Ovary (tissue), 3 donors: ENCODE data around the gene ARGLU1.

ENCODE experiments used
- POLR2A ChIP-seq: fragments of 450-650 bp; IDR thresholded peaks from one replicate; pipeline ENCODE4 v1.6.1; 2017; ENCODE audit warnings: antibody characterized with exemption, mild to moderate bottlenecking, moderate library complexity
- TF ChIP-seq, protein P1 (sequence below), 3 donors: fragments of 450-650 bp in 2 of 3; fragments of 200-600 bp in 1 of 3; IDR thresholded peaks; one replicate each; pipeline versions ENCODE4 v1.5.1 to v1.8.0; 2016 to 2022; ENCODE audit warnings: antibody characterized with exemption in 3 of 3, mild to moderate bottlenecking in 1 of 3
- donor health status: DM: no; HTN: no; CAD: no.

DNA sequence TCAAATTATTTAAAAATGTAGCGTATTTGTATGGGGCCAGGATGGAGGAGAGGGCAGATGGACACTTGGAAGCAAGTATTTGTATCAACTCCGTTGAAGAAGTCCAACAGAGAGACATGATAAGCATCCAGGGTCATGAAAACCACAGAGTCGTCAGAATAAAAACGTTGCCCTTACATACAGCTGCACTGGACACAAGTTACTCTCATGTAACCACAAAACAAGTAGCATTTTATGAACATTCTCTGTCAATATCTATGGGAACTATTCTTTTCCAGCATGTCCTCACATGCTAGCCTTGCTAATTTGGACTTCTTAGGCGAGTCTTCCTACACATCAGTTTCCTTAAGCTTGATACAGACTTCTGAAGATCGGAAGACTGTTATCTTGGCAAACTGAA is 67.5 kb downstream of the ARGLU1 start:
- TF ChIP-seq POLR2A = no peak
- TF ChIP-seq, protein P1, sequence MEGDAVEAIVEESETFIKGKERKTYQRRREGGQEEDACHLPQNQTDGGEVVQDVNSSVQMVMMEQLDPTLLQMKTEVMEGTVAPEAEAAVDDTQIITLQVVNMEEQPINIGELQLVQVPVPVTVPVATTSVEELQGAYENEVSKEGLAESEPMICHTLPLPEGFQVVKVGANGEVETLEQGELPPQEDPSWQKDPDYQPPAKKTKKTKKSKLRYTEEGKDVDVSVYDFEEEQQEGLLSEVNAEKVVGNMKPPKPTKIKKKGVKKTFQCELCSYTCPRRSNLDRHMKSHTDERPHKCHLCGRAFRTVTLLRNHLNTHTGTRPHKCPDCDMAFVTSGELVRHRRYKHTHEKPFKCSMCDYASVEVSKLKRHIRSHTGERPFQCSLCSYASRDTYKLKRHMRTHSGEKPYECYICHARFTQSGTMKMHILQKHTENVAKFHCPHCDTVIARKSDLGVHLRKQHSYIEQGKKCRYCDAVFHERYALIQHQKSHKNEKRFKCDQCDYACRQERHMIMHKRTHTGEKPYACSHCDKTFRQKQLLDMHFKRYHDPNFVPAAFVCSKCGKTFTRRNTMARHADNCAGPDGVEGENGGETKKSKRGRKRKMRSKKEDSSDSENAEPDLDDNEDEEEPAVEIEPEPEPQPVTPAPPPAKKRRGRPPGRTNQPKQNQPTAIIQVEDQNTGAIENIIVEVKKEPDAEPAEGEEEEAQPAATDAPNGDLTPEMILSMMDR (IDR thresholded peaks at IDR 0.05) = no peak
